ENCODE measurements around the gene INHA.

The INHA gene

GRCh38 chr2:219533930-219534661 lies 38.0 kb upstream of the INHA start:
- Histone ChIP-seq H3K36me3 (replicated peaks) (peaks cover 3% of the 10 kb centered on the region), H3K27ac (no peak overlapping the region), H3K27me3 (replicated peaks) (peaks cover 9% of the 10 kb centered on the region), H3K4me3 (ENCODE audit: low read depth, low read length) (no peak overlapping the region)
- no peak for DNase-seq
- in situ Hi-C loops (cut with HindIII; ENCODE audit: low pct_ligation_motif_present, low sequenced_read_pairs) = no loop called here
- TF ChIP-seq CTCF (IDR thresholded peaks at IDR 0.05; ENCODE audit: low read depth, low read length, missing control alignments) = no peak

GRCh38 chr2:219536425-219536824 lies 35.7 kb upstream of the INHA start:
- DNase-seq = no peak
- no peak for TF ChIP-seq CTCF (IDR thresholded peaks at IDR 0.05; ENCODE audit: low read depth, low read length, missing control alignments)
- in situ Hi-C loops (cut with HindIII; ENCODE audit: low pct_ligation_motif_present, low sequenced_read_pairs) = no loop called here
- Histone ChIP-seq H3K27me3 (replicated peaks) (no peaks in the 10 kb centered on the region), H3K4me3 (ENCODE audit: low read depth, low read length) (no peak overlapping the region), H3K36me3 (replicated peaks) (peaks cover 26% of the 10 kb centered on the region), H3K27ac (no peak overlapping the region)

- in situ Hi-C loops (cut with HindIII; ENCODE audit: low pct_ligation_motif_present, low sequenced_read_pairs) = no loop called here
- peaks cover 26% of the 10 kb centered on the region for H3K36me3 ChIP-seq (replicated peaks)
- no peak overlapping the region for H3K27ac ChIP-seq
- no peaks in the 10 kb centered on the region for H3K27me3 ChIP-seq (replicated peaks)
- no peak overlapping the region for H3K4me3 ChIP-seq (ENCODE audit: low read depth, low read length)
- TF ChIP-seq CTCF (IDR thresholded peaks at IDR 0.05; ENCODE audit: low read depth, low read length, missing control alignments) = no peak
- DNase-seq = no peak
Measured at GRCh38 chr2:219536967-219537366, 35.1 kb upstream of the INHA start.

GRCh38 chr2:219537657-219538488 lies 34.2 kb upstream of the INHA start:
- no peak for TF ChIP-seq CTCF (IDR thresholded peaks at IDR 0.05; ENCODE audit: low read depth, low read length, missing control alignments)
- no peak for DNase-seq
- H3K36me3 ChIP-seq (replicated peaks) = peaks cover 26% of the 10 kb centered on the region
- no peak overlapping the region for H3K27ac ChIP-seq
- H3K27me3 ChIP-seq (replicated peaks) = no peaks in the 10 kb centered on the region
- no peak overlapping the region for H3K4me3 ChIP-seq (ENCODE audit: low read depth, low read length)
- in situ Hi-C loops (cut with HindIII; ENCODE audit: low pct_ligation_motif_present, low sequenced_read_pairs) = no loop called here

GRCh38 chr2:219538504-219538951 lies 33.6 kb upstream of the INHA start:
- in situ Hi-C loops (cut with HindIII; ENCODE audit: low pct_ligation_motif_present, low sequenced_read_pairs) = no loop called here
- Histone ChIP-seq H3K4me3 (ENCODE audit: low read depth, low read length) (no peak overlapping the region), H3K36me3 (replicated peaks) (peaks cover 26% of the 10 kb centered on the region), H3K27ac (no peak overlapping the region), H3K27me3 (replicated peaks) (no peaks in the 10 kb centered on the region)
- no peak for DNase-seq
- TF ChIP-seq CTCF (IDR thresholded peaks at IDR 0.05; ENCODE audit: low read depth, low read length, missing control alignments) = no peak
